HEK293 (cell line): ENCODE results near the gene ACAN.

Experiments
- CTCF ChIA-PET: fragments of 350-600 bp; formaldehyde crosslinking; extraction: SDS; loops from one replicate; lab custom pipeline; 2021; ENCODE audit warnings: antibody characterized with exemption; lab: Yijun Ruan, JAX
- POLR2A ChIA-PET: fragments of 300-600 bp; formaldehyde crosslinking; extraction: SDS; loops from one replicate; lab custom pipeline; 2020; ENCODE audit warnings: antibody characterized with exemption, inconsistent platforms; lab: Yijun Ruan, JAX
- H3K27ac ChIP-seq: fragments of 200-500 bp; sonication (Bioruptor generic); 2 replicates; pipeline ENCODE4 v1.5.1; 2014; ENCODE audit warnings: low read depth, low read length, control low read depth, inconsistent platforms; ENCODE audit errors: extremely low read depth
- H3K36me3 ChIP-seq, 2 experiments: fragments of 200-500 bp in 1 of 2; sonication (Bioruptor generic) in 1 of 2; 1 replicate in 1 of 2; 2 replicates in 1 of 2; pipeline ENCODE4 v1.5.1; 2014 to 2017; ENCODE audit warnings: inconsistent platforms in 2 of 2, low read length in 2 of 2; ENCODE audit not compliant: control insufficient read depth in 2 of 2, insufficient read depth in 1 of 2
- H3K4me1 ChIP-seq: fragments of 200-500 bp; sonication (Bioruptor generic); 2 replicates; pipeline ENCODE4 v1.5.1; 2014; ENCODE audit warnings: mild to moderate bottlenecking, low read length, inconsistent platforms; ENCODE audit not compliant: control insufficient read depth, insufficient read depth
- H3K4me3 ChIP-seq: 2 replicates; pipeline ENCODE4 v1.5.1; 2011; ENCODE audit warnings: low read depth, mild to moderate bottlenecking, control low read depth, low read length, moderate library complexity
- H3K9me3 ChIP-seq: fragments of 200-500 bp; sonication (Bioruptor generic); 2 replicates; pipeline ENCODE4 v1.5.1; 2014; ENCODE audit warnings: low read depth, low read length, inconsistent platforms; ENCODE audit not compliant: control insufficient read depth, insufficient read depth
- OSR2 ChIP-seq: fragments of 450-650 bp; formaldehyde crosslinking; IDR thresholded peaks from 2 replicates; pipeline ENCODE4 v1.5.1; 2016; ENCODE audit warnings: missing biosample characterization, missing genetic modification characterization
- PBX3 ChIP-seq: sonication (generic); formaldehyde crosslinking; IDR thresholded peaks from 2 replicates; pipeline ENCODE4 v1.8.1; 2022; ENCODE audit warnings: mild to moderate bottlenecking, moderate library complexity, missing genetic modification reagents
- PRDM1 ChIP-seq: fragments of 450-650 bp; formaldehyde crosslinking; IDR thresholded peaks from 2 replicates; pipeline ENCODE4; 2016; ENCODE audit warnings: missing biosample characterization, missing genetic modification characterization
- REPIN1 ChIP-seq: fragments of 450-650 bp; formaldehyde crosslinking; IDR thresholded peaks from 2 replicates; pipeline ENCODE4 v1.5.1; 2017; ENCODE audit warnings: missing biosample characterization, missing genetic modification characterization, low read depth
- SCRT2 ChIP-seq: fragments of 450-650 bp; formaldehyde crosslinking; IDR thresholded peaks from 2 replicates; pipeline ENCODE4 v1.5.1; 2016; ENCODE audit warnings: missing biosample characterization, missing genetic modification characterization
- SP3 ChIP-seq: fragments of 450-650 bp; formaldehyde crosslinking; IDR thresholded peaks from 2 replicates; pipeline ENCODE4 v1.5.1; 2016; ENCODE audit warnings: missing biosample characterization, missing genetic modification characterization
- YY1 ChIP-seq: fragments of 450-650 bp; formaldehyde crosslinking; IDR thresholded peaks from 2 replicates; pipeline ENCODE4 v1.5.1; 2018; ENCODE audit warnings: missing biosample characterization, missing genetic modification characterization
- ZFP69B ChIP-seq: fragments of 450-650 bp; formaldehyde crosslinking; IDR thresholded peaks from 2 replicates; pipeline ENCODE4 v1.5.1; 2016; ENCODE audit warnings: missing biosample characterization, missing genetic modification characterization
- ZIC2 ChIP-seq: fragments of 450-650 bp; formaldehyde crosslinking; IDR thresholded peaks from 2 replicates; pipeline ENCODE4 v1.5.1; 2016; ENCODE audit warnings: missing biosample characterization, missing genetic modification characterization
- ZNF175 ChIP-seq: fragments of 450-650 bp; formaldehyde crosslinking; IDR thresholded peaks from 2 replicates; pipeline ENCODE4 v1.5.1; 2016; ENCODE audit warnings: missing biosample characterization, missing genetic modification characterization
- ZNF2 ChIP-seq: fragments of 450-650 bp; formaldehyde crosslinking; IDR thresholded peaks from 2 replicates; pipeline ENCODE4 v1.5.1; 2016; ENCODE audit warnings: missing biosample characterization, missing genetic modification characterization
- ZNF211 ChIP-seq: fragments of 450-650 bp; formaldehyde crosslinking; IDR thresholded peaks from 2 replicates; pipeline ENCODE4 v1.5.1; 2016; ENCODE audit warnings: low read depth, missing biosample characterization, missing genetic modification characterization
- ZNF223 ChIP-seq: fragments of 450-650 bp; formaldehyde crosslinking; IDR thresholded peaks from 2 replicates; pipeline ENCODE4 v1.5.1; 2016; ENCODE audit warnings: missing biosample characterization, missing genetic modification characterization
- ZNF292 ChIP-seq: fragments of 450-650 bp; formaldehyde crosslinking; IDR thresholded peaks from 2 replicates; pipeline ENCODE4 v1.5.1; 2016; ENCODE audit warnings: low read depth, missing biosample characterization, missing genetic modification characterization, borderline replicate concordance
- ZNF362 ChIP-seq: fragments of 450-650 bp; formaldehyde crosslinking; IDR thresholded peaks from 2 replicates; pipeline ENCODE4 v1.5.1; 2016; ENCODE audit warnings: missing biosample characterization, missing genetic modification characterization
- ZNF518A ChIP-seq: fragments of 450-650 bp; formaldehyde crosslinking; conservative IDR thresholded peaks from 2 replicates; pipeline ENCODE4 v1.5.1; 2016; ENCODE audit warnings: low read depth, missing biosample characterization, missing genetic modification characterization
- ZNF580 ChIP-seq: fragments of 450-650 bp; formaldehyde crosslinking; IDR thresholded peaks from 2 replicates; pipeline ENCODE4 v1.5.1; 2016; ENCODE audit warnings: missing biosample characterization, missing genetic modification characterization
- ZNF704 ChIP-seq: fragments of 450-650 bp; formaldehyde crosslinking; IDR thresholded peaks from 2 replicates; pipeline ENCODE4 v1.5.1; 2016; ENCODE audit warnings: missing biosample characterization, missing genetic modification characterization
- ZNF747 ChIP-seq: fragments of 450-650 bp; formaldehyde crosslinking; IDR thresholded peaks from 2 replicates; pipeline ENCODE4 v1.5.1; 2016; ENCODE audit warnings: missing biosample characterization, missing genetic modification characterization
- ZNF785 ChIP-seq: fragments of 450-650 bp; formaldehyde crosslinking; IDR thresholded peaks from 2 replicates; pipeline ENCODE4 v1.5.1; 2016; ENCODE audit warnings: missing biosample characterization, missing genetic modification characterization
- TF ChIP-seq, protein P1 (sequence below): fragments of 450-650 bp; formaldehyde crosslinking; IDR thresholded peaks from 2 replicates; pipeline ENCODE4 v1.5.1; 2017; ENCODE audit warnings: missing biosample characterization, missing genetic modification characterization
- TF ChIP-seq, protein P2 (sequence below): fragments of 450-650 bp; formaldehyde crosslinking; IDR thresholded peaks from 2 replicates; pipeline ENCODE4 v1.5.1; 2017; ENCODE audit warnings: missing biosample characterization, missing genetic modification characterization

ACAN gene

GRCh38 chr15:88873786-88874185 lies 70.5 kb downstream of the ACAN start:
- no peak overlapping the region for H3K4me3 ChIP-seq
- H3K36me3 ChIP-seq = peaks cover 0 to 7% of the 10 kb centered on the region in 2 experiments; a peak in 1 of 3 replicates
- no peaks in the 10 kb centered on the region for H3K9me3 ChIP-seq
- ChIA-PET POLR2A (no interaction called here), CTCF (no interaction called here)
- no peak overlapping the region for H3K27ac ChIP-seq
- TF ChIP-seq ZNF223 (tag by site-specific recombination) (no peak), PRDM1 (tag by site-specific recombination) (no peak), ZFP69B (tag by site-specific recombination) (no peak), ZIC2 (no peak), OSR2 (tag by site-specific recombination) (no peak), REPIN1 (tag by site-specific recombination) (no peak), ZNF518A (no peak), SP3 (tag by site-specific recombination) (no peak), SCRT2 (tag by site-specific recombination) (no peak), ZNF175 (tag by site-specific recombination) (no peak), ZNF747 (tag by site-specific recombination) (no peak)
- TF ChIP-seq, protein P1, sequence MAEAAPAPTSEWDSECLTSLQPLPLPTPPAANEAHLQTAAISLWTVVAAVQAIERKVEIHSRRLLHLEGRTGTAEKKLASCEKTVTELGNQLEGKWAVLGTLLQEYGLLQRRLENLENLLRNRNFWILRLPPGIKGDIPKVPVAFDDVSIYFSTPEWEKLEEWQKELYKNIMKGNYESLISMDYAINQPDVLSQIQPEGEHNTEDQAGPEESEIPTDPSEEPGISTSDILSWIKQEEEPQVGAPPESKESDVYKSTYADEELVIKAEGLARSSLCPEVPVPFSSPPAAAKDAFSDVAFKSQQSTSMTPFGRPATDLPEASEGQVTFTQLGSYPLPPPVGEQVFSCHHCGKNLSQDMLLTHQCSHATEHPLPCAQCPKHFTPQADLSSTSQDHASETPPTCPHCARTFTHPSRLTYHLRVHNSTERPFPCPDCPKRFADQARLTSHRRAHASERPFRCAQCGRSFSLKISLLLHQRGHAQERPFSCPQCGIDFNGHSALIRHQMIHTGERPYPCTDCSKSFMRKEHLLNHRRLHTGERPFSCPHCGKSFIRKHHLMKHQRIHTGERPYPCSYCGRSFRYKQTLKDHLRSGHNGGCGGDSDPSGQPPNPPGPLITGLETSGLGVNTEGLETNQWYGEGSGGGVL = no peak
- H3K4me1 ChIP-seq = no peaks in the 10 kb centered on the region

GRCh38 chr15:88874275-88874674 lies 71.0 kb downstream of the ACAN start:
- CTCF ChIA-PET = no interaction called here
- TF ChIP-seq ZNF2 (tag by site-specific recombination) (no peak), ZNF362 (tag by site-specific recombination) (no peak), ZNF704 (tag by site-specific recombination) (no peak), ZNF211 (no peak), PBX3 (no peak), YY1 (tag by site-specific recombination) (no peak), ZNF292 (tag by site-specific recombination) (no peak), ZNF785 (tag by site-specific recombination) (no peak), ZNF580 (tag by site-specific recombination) (no peak)
- TF ChIP-seq, protein P1 = no peak
- TF ChIP-seq, protein P2, sequence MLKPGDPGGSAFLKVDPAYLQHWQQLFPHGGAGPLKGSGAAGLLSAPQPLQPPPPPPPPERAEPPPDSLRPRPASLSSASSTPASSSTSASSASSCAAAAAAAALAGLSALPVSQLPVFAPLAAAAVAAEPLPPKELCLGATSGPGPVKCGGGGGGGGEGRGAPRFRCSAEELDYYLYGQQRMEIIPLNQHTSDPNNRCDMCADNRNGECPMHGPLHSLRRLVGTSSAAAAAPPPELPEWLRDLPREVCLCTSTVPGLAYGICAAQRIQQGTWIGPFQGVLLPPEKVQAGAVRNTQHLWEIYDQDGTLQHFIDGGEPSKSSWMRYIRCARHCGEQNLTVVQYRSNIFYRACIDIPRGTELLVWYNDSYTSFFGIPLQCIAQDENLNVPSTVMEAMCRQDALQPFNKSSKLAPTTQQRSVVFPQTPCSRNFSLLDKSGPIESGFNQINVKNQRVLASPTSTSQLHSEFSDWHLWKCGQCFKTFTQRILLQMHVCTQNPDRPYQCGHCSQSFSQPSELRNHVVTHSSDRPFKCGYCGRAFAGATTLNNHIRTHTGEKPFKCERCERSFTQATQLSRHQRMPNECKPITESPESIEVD (tag by site-specific recombination) = no peak

More at GRCh38 chr15:88874275-88874674, 71.0 kb downstream of the ACAN start:
- Histone ChIP-seq H3K4me1 (no peaks in the 10 kb centered on the region), H3K27ac (no peak overlapping the region), H3K4me3 (no peak overlapping the region), H3K9me3 (no peaks in the 10 kb centered on the region), H3K36me3 (peaks cover 0 to 7% of the 10 kb centered on the region in 2 experiments; a peak in 1 of 3 replicates)
- POLR2A ChIA-PET = no interaction called here
